ENCODE data around the gene SPNS1.
"Not testable (repeated sequence)": the region's sequence is repeated elsewhere in the genome, so short reads cannot be mapped to it uniquely, and the experiment has no call there.

SPNS1 gene

DNA sequence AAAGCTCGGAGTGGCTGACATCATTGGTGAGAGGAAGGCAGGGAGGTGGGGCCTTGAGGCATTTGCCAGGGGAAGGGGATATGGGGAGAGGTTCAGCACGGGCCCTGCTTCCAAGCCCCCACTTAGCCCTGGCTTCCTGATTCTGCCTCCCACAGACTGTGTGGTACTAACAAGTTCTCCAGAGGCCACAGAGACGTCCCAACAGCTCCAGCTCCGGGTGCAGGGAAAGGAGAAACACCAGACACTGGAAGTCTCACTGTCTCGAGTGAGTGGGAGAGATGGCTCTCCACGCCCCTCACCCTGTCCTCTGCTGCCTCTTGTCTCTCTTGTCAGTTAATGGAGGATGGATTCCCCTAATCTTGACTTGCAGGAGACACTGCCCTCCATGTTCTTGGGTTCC lies 15.7 kb upstream of the SPNS1 start:
- DNase-seq (ENCODE audit: insufficient read length, low spot score) = no peak
- TF ChIP-seq, protein P1, sequence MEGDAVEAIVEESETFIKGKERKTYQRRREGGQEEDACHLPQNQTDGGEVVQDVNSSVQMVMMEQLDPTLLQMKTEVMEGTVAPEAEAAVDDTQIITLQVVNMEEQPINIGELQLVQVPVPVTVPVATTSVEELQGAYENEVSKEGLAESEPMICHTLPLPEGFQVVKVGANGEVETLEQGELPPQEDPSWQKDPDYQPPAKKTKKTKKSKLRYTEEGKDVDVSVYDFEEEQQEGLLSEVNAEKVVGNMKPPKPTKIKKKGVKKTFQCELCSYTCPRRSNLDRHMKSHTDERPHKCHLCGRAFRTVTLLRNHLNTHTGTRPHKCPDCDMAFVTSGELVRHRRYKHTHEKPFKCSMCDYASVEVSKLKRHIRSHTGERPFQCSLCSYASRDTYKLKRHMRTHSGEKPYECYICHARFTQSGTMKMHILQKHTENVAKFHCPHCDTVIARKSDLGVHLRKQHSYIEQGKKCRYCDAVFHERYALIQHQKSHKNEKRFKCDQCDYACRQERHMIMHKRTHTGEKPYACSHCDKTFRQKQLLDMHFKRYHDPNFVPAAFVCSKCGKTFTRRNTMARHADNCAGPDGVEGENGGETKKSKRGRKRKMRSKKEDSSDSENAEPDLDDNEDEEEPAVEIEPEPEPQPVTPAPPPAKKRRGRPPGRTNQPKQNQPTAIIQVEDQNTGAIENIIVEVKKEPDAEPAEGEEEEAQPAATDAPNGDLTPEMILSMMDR (IDR thresholded peaks at IDR 0.05; ENCODE audit: insufficient read depth, missing control alignments) = no peak
- FAIRE-seq = no peak

DNA sequence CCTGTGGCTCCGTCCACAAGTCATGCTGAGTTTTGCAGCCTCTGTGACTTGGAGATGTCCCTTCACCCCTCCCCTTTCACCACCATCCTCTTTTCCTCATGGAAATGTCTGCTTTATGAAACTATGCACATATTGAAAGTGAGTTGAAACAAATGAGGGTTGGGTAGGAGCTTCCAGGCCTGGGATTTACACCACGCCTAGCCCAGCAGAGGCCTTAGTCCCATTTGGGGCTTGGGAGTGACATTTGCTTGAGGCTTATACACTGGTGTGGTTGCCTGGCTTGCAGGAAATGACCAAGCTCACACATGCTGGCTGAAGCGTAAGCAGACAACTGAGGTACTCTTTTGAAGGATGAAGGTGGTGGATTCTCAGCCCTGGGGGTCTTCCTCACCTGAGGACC lies 10.5 kb upstream of the SPNS1 start:
- no peak for FAIRE-seq
- no peak for DNase-seq (ENCODE audit: insufficient read length, low spot score)
- TF ChIP-seq, protein P1 (IDR thresholded peaks at IDR 0.05; ENCODE audit: insufficient read depth, missing control alignments) = no peak

DNA sequence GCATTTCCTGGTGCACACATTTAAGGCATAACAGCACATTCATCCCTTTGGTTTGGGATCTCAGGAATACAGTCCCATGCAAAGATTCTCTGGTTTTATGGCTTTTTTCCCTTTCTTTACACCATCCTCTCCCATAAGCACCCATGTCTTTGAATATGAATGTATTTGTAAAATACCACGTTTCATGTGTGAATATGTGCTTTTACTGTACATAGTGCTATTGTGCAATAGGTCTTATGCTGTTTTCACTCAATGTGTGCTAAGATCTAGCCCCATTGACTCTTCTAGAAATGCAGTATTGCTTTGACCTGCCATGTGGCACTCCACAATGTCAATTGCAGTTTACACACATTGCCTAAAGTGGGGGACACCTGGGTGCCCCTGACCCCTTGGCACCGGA lies 10.1 kb upstream of the SPNS1 start:
- TF ChIP-seq, protein P1 (IDR thresholded peaks at IDR 0.05; ENCODE audit: insufficient read depth, missing control alignments) = no peak
- DNase-seq (ENCODE audit: insufficient read length, low spot score) (no peak), FAIRE-seq (no peak)

- TF ChIP-seq, protein P1 (IDR thresholded peaks at IDR 0.05; ENCODE audit: insufficient read depth, missing control alignments) = no peak
- FAIRE-seq = no peak
- DNase-seq (ENCODE audit: insufficient read length, low spot score) = no peak
Observed at GRCh38 chr16:28967156-28967555, 7.4 kb upstream of the SPNS1 start.

DNA sequence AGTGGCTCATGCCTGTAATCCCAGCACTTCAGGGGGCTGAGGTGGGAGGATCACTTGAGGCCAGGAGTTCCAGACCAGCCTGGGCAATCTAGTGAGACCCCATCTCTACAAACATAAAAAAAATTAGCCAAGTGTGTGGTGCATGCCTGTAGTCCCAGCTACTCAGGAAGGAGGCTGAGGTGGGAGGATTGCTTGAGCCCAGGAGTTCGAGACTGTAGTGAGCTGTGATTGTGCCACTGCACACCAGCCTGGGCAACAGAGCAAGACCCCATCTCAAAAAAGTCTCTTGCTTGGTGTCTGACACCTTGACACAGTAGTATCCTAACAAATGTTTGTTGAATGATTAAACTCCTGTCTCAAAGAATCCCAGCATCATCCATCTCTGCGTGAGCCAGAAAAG lies 4.9 kb upstream of the SPNS1 start:
- FAIRE-seq; DNase-seq (ENCODE audit: insufficient read length, low spot score): not testable (repeated sequence)

DNA sequence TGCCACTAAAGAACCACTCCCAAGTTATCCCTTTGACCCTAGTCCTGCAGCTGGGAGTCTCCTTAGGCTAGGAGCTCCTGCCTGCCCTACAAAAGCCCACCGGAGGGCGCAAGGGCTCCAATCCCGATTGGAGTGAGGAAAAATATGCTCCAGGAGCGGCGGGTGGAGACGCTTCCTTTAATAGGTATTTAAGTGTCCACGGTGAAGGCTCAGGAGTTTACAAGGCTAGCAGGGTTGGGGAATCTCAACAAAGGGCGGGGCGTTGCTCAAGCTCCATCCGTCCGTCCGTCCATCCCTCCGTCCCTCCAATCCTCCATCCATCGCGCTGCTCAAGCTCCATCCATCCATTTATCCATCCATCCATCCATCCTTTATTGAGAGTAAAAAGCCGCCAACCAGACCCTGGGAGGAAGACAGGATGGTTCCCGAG lies 556 bp upstream of the SPNS1 start:
- no peak for DNase-seq (ENCODE audit: insufficient read length, low spot score)
- TF ChIP-seq, protein P1 (IDR thresholded peaks at IDR 0.05; ENCODE audit: insufficient read depth, missing control alignments) = peak; percentile 65
- no peak for FAIRE-seq

DNA sequence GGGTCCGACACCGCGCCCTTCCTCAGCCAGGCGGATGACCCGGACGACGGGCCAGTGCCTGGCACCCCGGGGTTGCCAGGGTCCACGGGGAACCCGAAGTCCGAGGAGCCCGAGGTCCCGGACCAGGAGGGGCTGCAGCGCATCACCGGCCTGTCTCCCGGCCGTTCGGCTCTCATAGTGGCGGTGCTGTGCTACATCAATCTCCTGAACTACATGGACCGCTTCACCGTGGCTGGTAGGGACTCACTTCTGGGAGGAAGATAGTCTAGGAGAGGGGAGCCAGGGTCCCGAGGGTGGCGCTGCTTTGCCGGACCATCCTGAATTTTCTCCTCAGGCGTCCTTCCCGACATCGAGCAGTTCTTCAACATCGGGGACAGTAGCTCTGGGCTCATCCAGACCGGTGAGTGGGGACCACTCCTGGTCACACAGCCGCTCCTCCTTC lies 601 bp downstream of the SPNS1 start:
- no peak for DNase-seq (ENCODE audit: insufficient read length, low spot score)
- TF ChIP-seq, protein P1 (IDR thresholded peaks at IDR 0.05; ENCODE audit: insufficient read depth, missing control alignments) = no peak
- FAIRE-seq = no peak

Data from D721Med (cell line).